ENCODE measurements around the gene TTC12. TPM values are rescaled to one million over a fixed set of nuclear protein-coding genes. Genes with fewer than 3 reads are reported as not detected.

TTC12 gene
- total RNA-seq, 1 experiment from 2014 or later = 7.6 TPM

DNA sequence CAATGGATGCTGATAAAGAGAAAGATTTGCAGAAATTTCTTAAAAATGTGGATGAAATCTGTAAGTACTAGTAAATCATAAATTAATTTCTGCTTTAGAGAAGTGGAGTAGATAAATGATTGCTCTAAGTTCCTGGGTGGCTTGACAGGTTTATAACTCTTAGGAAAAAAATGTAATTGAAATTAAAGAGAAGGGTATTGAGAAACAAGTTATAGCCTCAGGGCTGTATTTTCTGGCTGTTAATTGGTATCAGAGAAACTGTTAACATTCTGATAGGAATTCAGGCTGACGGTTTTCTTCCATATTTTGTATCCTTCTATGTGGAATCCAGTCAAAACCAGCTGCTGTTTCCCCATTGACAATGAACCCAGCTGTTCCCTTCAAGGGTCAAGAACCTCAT lies 1.9 kb downstream of the TTC12 start:
- H3K4me1 Mint-ChIP-seq = peaks cover 24% of the 10 kb centered on the region
- H3K27me3 Mint-ChIP-seq (ENCODE audit: low read depth) = peaks cover 11% of the 10 kb centered on the region
- no peak for TF ChIP-seq ETV6 (CRISPR knock-in tag; IDR thresholded peaks at IDR 0.05)
- TF ChIP-seq CREM (CRISPR knock-in tag; IDR thresholded peaks at IDR 0.05) = no peak
- no peak for TF ChIP-seq ZNF512 (CRISPR knock-in tag; IDR thresholded peaks at IDR 0.05; ENCODE audit: borderline replicate concordance)
- no peak for TF ChIP-seq ZSCAN18 (CRISPR knock-in tag; IDR thresholded peaks at IDR 0.05)
- no peak for TF ChIP-seq FOXP1 (CRISPR knock-in tag; IDR thresholded peaks at IDR 0.05; ENCODE audit: borderline replicate concordance)
- TF ChIP-seq NFATC4 (CRISPR knock-in tag; IDR thresholded peaks at IDR 0.05) = no peak
- no peak for TF ChIP-seq SP1 (CRISPR knock-in tag; conservative IDR thresholded peaks at IDR 0.05)
- no peak for TF ChIP-seq USF1 (CRISPR knock-in tag; IDR thresholded peaks at IDR 0.05)
- no peak for TF ChIP-seq GTF2I (CRISPR knock-in tag; conservative IDR thresholded peaks at IDR 0.05)
- no peak for TF ChIP-seq TEAD1 (CRISPR knock-in tag; IDR thresholded peaks at IDR 0.05)
- ChIA-PET CTCF (no interaction called here), POLR2A (no interaction called here)
- H3K36me3 Mint-ChIP-seq = peaks cover 20% of the 10 kb centered on the region
- peaks cover 19% of the 10 kb centered on the region for H3K9me3 Mint-ChIP-seq
- ATAC-seq (no peak), DNase-seq (ENCODE audit: low spot score) (no peak)
- no peak overlapping the region for H3K27ac Mint-ChIP-seq
- H3K4me3 Mint-ChIP-seq = no peak overlapping the region

DNA sequence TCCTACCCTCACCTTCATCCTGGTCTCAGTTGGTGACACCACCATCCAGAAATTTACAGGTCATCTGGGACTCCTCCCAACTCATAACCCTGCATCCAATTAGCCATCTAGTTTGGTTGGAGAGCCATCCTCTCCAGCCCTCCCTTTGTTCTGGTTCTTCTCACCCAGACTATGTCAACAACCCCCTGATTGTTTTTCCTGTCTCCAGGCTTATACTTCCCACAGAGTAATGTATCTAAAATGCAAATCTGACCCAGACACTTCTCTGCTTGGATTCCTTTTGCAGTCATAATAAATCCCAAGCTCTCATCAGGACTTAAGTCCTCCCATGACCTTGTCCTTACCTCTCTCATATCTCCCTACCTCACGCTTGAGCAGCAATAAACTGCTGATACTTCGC lies 3.0 kb downstream of the TTC12 start:
- TF ChIP-seq OVOL2 (CRISPR knock-in tag; IDR thresholded peaks at IDR 0.05; ENCODE audit: borderline replicate concordance) = no peak
- TF ChIP-seq MYBL2 (CRISPR knock-in tag; IDR thresholded peaks at IDR 0.05) = no peak
- TF ChIP-seq ZNF263 (CRISPR knock-in tag; IDR thresholded peaks at IDR 0.05; ENCODE audit: low read depth) = no peak
- no peak for TF ChIP-seq IRF2 (CRISPR knock-in tag; IDR thresholded peaks at IDR 0.05; ENCODE audit: borderline replicate concordance, low read depth)
- TF ChIP-seq SMAD4 (CRISPR knock-in tag; IDR thresholded peaks at IDR 0.05) = no peak
- no peak for TF ChIP-seq ZNF317 (CRISPR knock-in tag; IDR thresholded peaks at IDR 0.05; ENCODE audit: borderline replicate concordance, low read depth)
- no peak for ATAC-seq
- Mint-ChIP-seq H3K27me3 (ENCODE audit: low read depth) (peaks cover 11% of the 10 kb centered on the region), H3K4me1 (peaks cover 24% of the 10 kb centered on the region), H3K4me3 (no peak overlapping the region), H3K27ac (no peak overlapping the region), H3K9me3 (peaks cover 19% of the 10 kb centered on the region), H3K36me3 (peaks cover 20% of the 10 kb centered on the region)
- ChIA-PET CTCF (no interaction called here), POLR2A (no interaction called here)
- no peak for DNase-seq (ENCODE audit: low spot score)

DNA sequence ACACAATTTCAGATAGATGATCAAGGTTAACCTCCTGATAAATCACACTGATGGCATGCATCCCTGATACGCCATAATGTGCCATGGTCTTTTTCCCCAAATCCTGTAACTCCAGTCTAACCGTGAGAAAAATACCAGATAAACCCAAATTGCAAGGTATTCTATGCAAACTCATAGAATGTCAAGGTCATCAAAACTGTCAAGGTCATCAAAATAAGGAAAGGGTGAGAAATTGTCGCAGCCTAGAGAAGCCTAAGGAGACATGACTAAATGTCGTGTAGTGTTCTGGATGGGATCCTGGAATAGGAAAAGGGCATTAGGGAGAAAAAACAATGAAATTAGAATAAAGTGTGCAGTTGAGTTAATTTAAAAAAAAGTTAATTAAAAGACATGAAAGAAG lies 4.7 kb downstream of the TTC12 start:
- Mint-ChIP-seq H3K36me3 (peaks cover 20% of the 10 kb centered on the region), H3K9me3 (peaks cover 19% of the 10 kb centered on the region), H3K27me3 (ENCODE audit: low read depth) (peaks cover 2% of the 10 kb centered on the region), H3K4me1 (peaks cover 16% of the 10 kb centered on the region), H3K27ac (no peak overlapping the region), H3K4me3 (no peak overlapping the region)
- DNase-seq (ENCODE audit: low spot score) (no peak), ATAC-seq (no peak)
- ChIA-PET CTCF (no interaction called here), POLR2A (no interaction called here)
- TF ChIP-seq FOXP4 (CRISPR knock-in tag; IDR thresholded peaks at IDR 0.05) = no peak
- no peak for TF ChIP-seq GABPB1 (CRISPR knock-in tag; IDR thresholded peaks at IDR 0.05)
- no peak for TF ChIP-seq E2F1 (CRISPR knock-in tag; IDR thresholded peaks at IDR 0.05)
- no peak for TF ChIP-seq JAZF1 (CRISPR knock-in tag; IDR thresholded peaks at IDR 0.05)
- TF ChIP-seq ELF4 (CRISPR knock-in tag; IDR thresholded peaks at IDR 0.05; ENCODE audit: low read depth) = no peak
- no peak for TF ChIP-seq ZNF423 (CRISPR knock-in tag; IDR thresholded peaks at IDR 0.05)
- no peak for TF ChIP-seq JUN (CRISPR knock-in tag; IDR thresholded peaks at IDR 0.05)
- TF ChIP-seq, protein P1, sequence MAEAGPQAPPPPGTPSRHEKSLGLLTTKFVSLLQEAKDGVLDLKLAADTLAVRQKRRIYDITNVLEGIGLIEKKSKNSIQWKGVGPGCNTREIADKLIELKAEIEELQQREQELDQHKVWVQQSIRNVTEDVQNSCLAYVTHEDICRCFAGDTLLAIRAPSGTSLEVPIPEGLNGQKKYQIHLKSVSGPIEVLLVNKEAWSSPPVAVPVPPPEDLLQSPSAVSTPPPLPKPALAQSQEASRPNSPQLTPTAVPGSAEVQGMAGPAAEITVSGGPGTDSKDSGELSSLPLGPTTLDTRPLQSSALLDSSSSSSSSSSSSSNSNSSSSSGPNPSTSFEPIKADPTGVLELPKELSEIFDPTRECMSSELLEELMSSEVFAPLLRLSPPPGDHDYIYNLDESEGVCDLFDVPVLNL (CRISPR knock-in tag; IDR thresholded peaks at IDR 0.05; ENCODE audit: borderline replicate concordance, low read depth) = no peak
- no peak for TF ChIP-seq IRF2 (CRISPR knock-in tag; IDR thresholded peaks at IDR 0.05; ENCODE audit: borderline replicate concordance, low read depth)
- TF ChIP-seq ZNF317 (CRISPR knock-in tag; IDR thresholded peaks at IDR 0.05; ENCODE audit: borderline replicate concordance, low read depth) = no peak
